Esophagus squamous epithelium (tissue), 4 donors: ENCODE results near the gene RPS19BP1.

Experiments used
- CTCF ChIP-seq, 6 experiments: fragments of 450-650 bp in 4 of 6; fragments of 200-600 bp in 2 of 6; sonication (generic) in 2 of 6; IDR thresholded peaks; one replicate each; pipeline ENCODE4 v1.5.1; 2016 to 2019; ENCODE audit warnings: antibody characterized with exemption in 6 of 6, mild to moderate bottlenecking in 4 of 6, moderate library complexity in 4 of 6
- POLR2A ChIP-seq, 4 donors: fragments of 450-650 bp; IDR thresholded peaks; one replicate each; pipeline ENCODE4 v1.6.1; 2017; ENCODE audit warnings: antibody characterized with exemption in 4 of 4, mild to moderate bottlenecking in 4 of 4, moderate library complexity in 3 of 4

DNA sequence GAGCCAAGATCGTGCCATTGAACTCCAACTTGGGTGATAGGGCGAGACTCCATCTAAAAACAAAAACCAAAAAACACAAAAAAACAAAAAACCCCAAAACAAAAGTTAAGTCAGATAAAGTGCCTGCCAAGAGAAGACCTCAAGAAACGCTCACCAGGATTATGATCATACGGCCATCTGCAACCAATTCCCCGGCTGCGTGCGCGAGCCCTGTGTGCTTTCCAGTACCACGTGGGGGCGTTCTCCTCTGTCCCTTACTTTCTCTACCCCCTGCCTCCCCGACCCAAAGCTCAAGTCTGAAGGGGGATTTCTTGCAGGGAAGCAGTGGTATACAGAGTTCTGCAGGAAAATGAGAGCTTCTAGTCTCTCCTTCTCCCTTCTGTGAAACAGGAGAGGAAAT is 10.5 kb upstream of the RPS19BP1 start:
- TF ChIP-seq POLR2A (IDR thresholded peaks at IDR 0.05) = no peak
- TF ChIP-seq CTCF (IDR thresholded peaks at IDR 0.05) = peak in 3 of 6 experiments; percentile 15 to 29 (median 29)
